Thoracic aorta endothelial cell (primary cell): Measurements from ENCODE around the gene DRG1. TPM values are rescaled to one million over a fixed set of nuclear protein-coding genes. Genes with fewer than 3 reads are reported as not detected.

ENCODE experiments used
- small RNA-seq: library from RNA; depleted of rRNA; stranded (forward); fragments of <200 nt; gene quantifications from one replicate; pipeline ENCODE3, GENCODE V24; 2012
- total RNA-seq: library from RNA; depleted of rRNA; stranded (reverse); fragments of >200 nt; gene quantifications from 2 replicates; pipeline ENCODE4 v1.2.3, GENCODE V29; 2012

Gene DRG1, protein sequence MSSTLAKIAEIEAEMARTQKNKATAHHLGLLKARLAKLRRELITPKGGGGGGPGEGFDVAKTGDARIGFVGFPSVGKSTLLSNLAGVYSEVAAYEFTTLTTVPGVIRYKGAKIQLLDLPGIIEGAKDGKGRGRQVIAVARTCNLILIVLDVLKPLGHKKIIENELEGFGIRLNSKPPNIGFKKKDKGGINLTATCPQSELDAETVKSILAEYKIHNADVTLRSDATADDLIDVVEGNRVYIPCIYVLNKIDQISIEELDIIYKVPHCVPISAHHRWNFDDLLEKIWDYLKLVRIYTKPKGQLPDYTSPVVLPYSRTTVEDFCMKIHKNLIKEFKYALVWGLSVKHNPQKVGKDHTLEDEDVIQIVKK
- total RNA-seq, result 94.1 and 96.9 TPM in 2 replicates

DNA sequence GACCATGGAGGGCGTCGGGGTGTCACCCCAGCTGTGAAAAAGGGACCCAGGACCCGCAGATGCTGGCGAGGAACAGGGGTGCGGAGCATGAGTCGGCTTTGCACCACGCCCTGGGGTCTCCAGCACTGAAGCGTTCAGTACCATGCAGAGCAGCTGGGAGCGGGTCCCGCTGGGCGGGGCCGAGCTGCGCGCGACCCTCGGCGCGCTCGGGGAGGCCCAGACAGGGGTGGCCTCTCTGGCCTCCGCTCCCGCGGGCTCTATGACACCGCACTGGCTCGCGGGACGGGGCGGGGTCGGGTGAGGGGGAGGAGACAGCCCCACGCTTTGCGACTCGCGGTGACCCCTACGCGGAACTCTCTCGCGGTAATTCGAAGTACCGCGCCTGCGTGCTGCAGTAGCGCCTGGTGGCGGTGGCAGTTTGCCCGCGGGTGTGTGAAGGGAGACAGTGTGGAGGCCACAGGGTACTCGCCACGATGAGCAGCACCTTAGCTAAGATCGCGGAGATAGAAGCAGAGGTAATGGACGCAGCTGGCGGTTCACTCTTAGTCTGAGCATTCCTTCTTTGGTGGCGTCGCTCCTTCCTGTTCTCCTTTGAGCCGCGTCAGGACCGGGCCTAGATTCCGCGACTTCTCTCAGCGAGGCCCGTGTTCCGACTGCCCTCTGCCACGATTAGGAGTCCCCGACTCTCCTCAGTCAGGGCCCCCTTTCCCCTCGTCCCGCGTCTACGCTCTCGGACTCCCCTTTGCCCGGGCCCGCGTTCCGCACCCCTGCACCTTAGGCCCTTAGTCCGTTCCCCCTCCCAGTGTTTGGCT, at the start of gene DRG1:
TSS of gene DRG1 (plus strand) at position 394 of the 812 bp plus-strand sequence. CDS start at position 474, 80 bp downstream.

Small RNA genes lying within 50 kb of the gene (small RNA-seq; reads per million reads assigned to genes)
- 0.28 reads per million for gene RNU6-28P
- gene RNU6-338P, result not detected

Other genes with a start within 250 kb of the DRG1 start
- 25.4 and 31.5 TPM in 2 replicates for gene RNF185, start 239.4 kb upstream of the DRG1 start, total RNA-seq
- gene LIMK2, start 187.3 kb upstream of the DRG1 start, total RNA-seq, result 98.3 and 113 TPM in 2 replicates
- gene PIK3IP1, start 107.1 kb upstream of the DRG1 start, total RNA-seq, result 4.1 and 5.2 TPM in 2 replicates
- gene PATZ1, start 53.3 kb upstream of the DRG1 start, total RNA-seq, result 14.2 and 19.5 TPM in 2 replicates
- gene EIF4ENIF1, start 90.2 kb downstream of the DRG1 start, total RNA-seq, result 14.9 and 32.2 TPM in 2 replicates
- 25.5 and 27.4 TPM in 2 replicates for gene SFI1, start 96.9 kb downstream of the DRG1 start, total RNA-seq